Ovary (tissue), 10 donors: ENCODE measurements around the gene MFGE8. TPM values are rescaled to one million over a fixed set of nuclear protein-coding genes. Genes with fewer than 3 reads are reported as not detected.
A peak's percentile ranks its signal among the peaks of the same experiment; 100 is the strongest.

Source experiments
- DNase-seq, 5 donors: peaks; one replicate each; pipeline ENCODE4 v3.0.0-alpha.2; 2019 to 2020
- H3K27ac ChIP-seq, 2 donors: fragments of 200-600 bp; one replicate each; pipeline versions ENCODE4 v1.5.1 to v1.8.0; 2019 to 2022
- H3K27me3 ChIP-seq: fragments of 200-600 bp; one replicate; pipeline ENCODE4 v1.8.0; 2022
- H3K36me3 ChIP-seq: fragments of 200-600 bp; sonication (generic); one replicate; pipeline ENCODE4 v1.5.1; 2019
- H3K4me1 ChIP-seq: one replicate; pipeline ENCODE4 v1.8.1; 2013; ENCODE audit warnings: mild to moderate bottlenecking, moderate library complexity; ENCODE audit not compliant: insufficient read depth
- H3K4me3 ChIP-seq: fragments of 200-600 bp; sonication (generic); one replicate; pipeline ENCODE4 v1.5.1; 2017
- H3K9me3 ChIP-seq, 2 donors: fragments of 200-600 bp in 1 of 2; sonication (generic) in 1 of 2; one replicate each; pipeline versions ENCODE4 v1.5.1 to v1.8.1; 2013 to 2019; ENCODE audit warnings: mild to moderate bottlenecking in 1 of 2, moderate library complexity in 1 of 2
- CTCF ChIP-seq, 3 donors: fragments of 450-650 bp in 2 of 3; fragments of 200-600 bp in 1 of 3; IDR thresholded peaks; one replicate each; pipeline versions ENCODE4 v1.5.1 to v1.8.0; 2016 to 2022; ENCODE audit warnings: antibody characterized with exemption in 3 of 3, mild to moderate bottlenecking in 1 of 3
- EP300 ChIP-seq: sonication (generic); formaldehyde crosslinking; IDR thresholded peaks from one replicate; pipeline ENCODE4 v1.6.1; 2017; ENCODE audit warnings: antibody characterized with exemption
- POLR2A ChIP-seq: fragments of 450-650 bp; IDR thresholded peaks from one replicate; pipeline ENCODE4 v1.6.1; 2017; ENCODE audit warnings: antibody characterized with exemption, mild to moderate bottlenecking, moderate library complexity
- WGBS, 3 donors: extraction: QIAGEN DNeasy Blood & Tissue Kit in 1 of 3; methylation state at CpG; one replicate each; pipeline versions ENCODE4 v1.1.5 to v1.1.7; 2013 to 2017; 5-methylcytosine and 5-hydroxymethylcytosine counted together
- intact Hi-C, 4 donors: fragments of 100-400 bp; cut with DNase I; formaldehyde crosslinking; loops; one replicate each; pipeline versions ENCODE4 v1.11.0 to v1.15.1; 2022 to 2023
- long read RNA-seq, 3 donors: library from polyadenylated mRNA in 2 of 3; unstranded in 2 of 3; transcript quantifications; one replicate each; pipeline ENCODE4 v2.0.0 and lab custom pipeline, GENCODE V29; 2021 to 2026
- polyA plus RNA-seq, 2 donors: library from polyadenylated mRNA; stranded (reverse); fragments of 200-250 nt in 1 of 2; fragments of 350-450 nt in 1 of 2; fragmentation: Illumina TruSeq in 1 of 2; extraction: RNeasy Lipid Tissue Mini Kit (QIAGEN cat#74804) in 1 of 2; gene quantifications; one replicate each; pipeline ENCODE4 v1.2.3, GENCODE V29; 2013 to 2014
- total RNA-seq, 7 donors: library from RNA; depleted of rRNA in 2 of 7; stranded (reverse); fragments of >200 nt in 2 of 7; fragmentation: NEBNext Ultra II Directional in 3 of 7; extraction: Animal tissue kit (Norgen Biotek cat#: 25700) in 3 of 7; gene quantifications; one replicate each; pipeline versions ENCODE4 v1.1.0 to v1.2.4, GENCODE V29; 2016 to 2023
- donor health status: DM: no; HTN: no; CAD: no; lungs with moderate emphysema.
- donor health status: DM: no; HTN: no; CAD: no.
- donor health status: Bipolar disorder and iron deficiency.
- donor health status: DM: yes; HTN: yes; CAD: no.
- donor health status: DM: no; HTN: no; CAD: no.
- donor health status: DM: yes; HTN: yes; CAD: no.

MFGE8 gene
- total RNA-seq (100 to 1,000 TPM; 196 to 383 (median 231) TPM), polyA plus RNA-seq (100 to 1,000 TPM; 193 to 205 TPM)
- long read RNA-seq, donor 1, transcript MFGE8-201 (8 exons, 1,937 nt) = major isoform, 92 of 171 reads
- long read RNA-seq, donor 1, transcript MFGE8-217 (1 exons, 2,464 nt) = minor isoform, 8 of 171 reads
- long read RNA-seq, donor 1, transcript MFGE8-202 (7 exons, 1,752 nt) = minor isoform, 8 of 171 reads
- long read RNA-seq, donor 1, transcript MFGE8-214 (3 exons, 801 nt) = minor isoform, 5 of 171 reads
- long read RNA-seq, donor 1, partial matches to known transcripts = 37 of 171 reads
- long read RNA-seq, donor 1, other reads (novel, unspliced or antisense) = 19 of 171 reads
- long read RNA-seq, donor 2, transcript MFGE8-201 (8 exons, 1,937 nt) = major isoform, 36 of 60 reads
- long read RNA-seq, donor 2, transcript MFGE8-217 (1 exons, 2,464 nt) = minor isoform, 14 of 60 reads
- long read RNA-seq, donor 2, partial matches to known transcripts = 5 of 60 reads
- long read RNA-seq, donor 2, other reads (novel, unspliced or antisense) = 0 of 60 reads
- long read RNA-seq, donor 3, transcript MFGE8-201 (8 exons, 1,937 nt) = major isoform, 54 of 129 reads
- long read RNA-seq, donor 3, partial matches to known transcripts = 6 of 129 reads
- long read RNA-seq, donor 3, other reads (novel, unspliced or antisense) = 65 of 129 reads

- TF ChIP-seq CTCF (IDR thresholded peaks at IDR 0.05) (peak in 1 of 3 donors; percentile 23), POLR2A (peak; percentile 77), EP300 (no peak)
- 0 to 1% (median 1%) methylated on average over 34 to 67 of the region's 67 CpGs for WGBS, 3 donors
- H3K4me1 ChIP-seq = peaks cover 11% of the 10 kb centered on the region
- intact Hi-C loops = no loop called here
- no peaks in the 10 kb centered on the region for H3K36me3 ChIP-seq
- H3K27me3 ChIP-seq = no peaks in the 10 kb centered on the region
- DNase-seq = peak; percentile 80 to 85 (median 81)
- H3K27ac ChIP-seq = peak within 1 kb of the TSS; percentile 77 to 80
- H3K4me3 ChIP-seq = peak within 1 kb of the TSS; percentile 58
- H3K9me3 ChIP-seq = no peaks in the 10 kb centered on the region
Observed at GRCh38 chr15:88913017-88913849, at the start of gene MFGE8. TSS of gene MFGE8 (minus strand) at chr15:88913379. CDS start at chr15:88913319, 60 bp downstream.

- no peaks in the 10 kb centered on the region for H3K27me3 ChIP-seq
- intact Hi-C loops = no loop called here
- no peak overlapping the region for H3K27ac ChIP-seq
- TF ChIP-seq EP300 = no peak
- no peak for TF ChIP-seq CTCF (IDR thresholded peaks at IDR 0.05)
- no peak for TF ChIP-seq POLR2A
- DNase-seq = no peak
- no peak overlapping the region for H3K4me3 ChIP-seq
- 74 to 85% (median 79%) methylated on average over 3 of the region's 3 CpGs for WGBS, 3 donors
- no peaks in the 10 kb centered on the region for H3K36me3 ChIP-seq
- H3K4me1 ChIP-seq = no peaks in the 10 kb centered on the region
- no peaks in the 10 kb centered on the region for H3K9me3 ChIP-seq
Observed at GRCh38 chr15:88959445-88959844, 46.3 kb upstream of the MFGE8 start.

GRCh38 chr15:88956906-88957305 is 43.7 kb upstream of the MFGE8 start:
- WGBS, 3 donors = 72 to 94% (median 73%) methylated on average over 1 of the region's 1 CpG

More at GRCh38 chr15:88956906-88957305, 43.7 kb upstream of the MFGE8 start:
- Histone ChIP-seq H3K36me3 (no peaks in the 10 kb centered on the region), H3K9me3 (no peaks in the 10 kb centered on the region), H3K4me3 (no peak overlapping the region), H3K4me1 (no peaks in the 10 kb centered on the region), H3K27me3 (no peaks in the 10 kb centered on the region), H3K27ac (no peak overlapping the region)
- no peak for TF ChIP-seq EP300
- TF ChIP-seq POLR2A = no peak
- no peak for TF ChIP-seq CTCF (IDR thresholded peaks at IDR 0.05)
- DNase-seq = no peak
- intact Hi-C loops = no loop called here
